NB4 (cell line): Measurements from ENCODE around the gene CPED1.

Experiments used
- DNase-seq: peaks from one replicate; pipeline ENCODE4 v3.0.0; 2010; ENCODE audit warnings: low read depth
- H3K4me3 ChIP-seq: one replicate; pipeline ENCODE4 v1.5.1; 2011; ENCODE audit warnings: mild to moderate bottlenecking, low read depth, low read length, moderate library complexity
- MYC ChIP-seq: IDR thresholded peaks from 2 replicates; pipeline ENCODE4 v1.6.1; 2011; ENCODE audit warnings: low read depth, low read length
- POLR2A ChIP-seq: IDR thresholded peaks from 2 replicates; pipeline ENCODE4 v1.6.1; 2011; ENCODE audit warnings: mild to moderate bottlenecking; ENCODE audit not compliant: insufficient read length; ENCODE audit errors: extremely low read depth
- TF ChIP-seq, protein P1 (sequence below): IDR thresholded peaks from 2 replicates; pipeline ENCODE4 v1.6.1; 2011; ENCODE audit warnings: low read depth, low read length
- TF ChIP-seq, protein P2 (sequence below): IDR thresholded peaks from one replicate; pipeline ENCODE4 v1.5.1; 2012; ENCODE audit warnings: low read depth, low read length

Gene CPED1

DNA sequence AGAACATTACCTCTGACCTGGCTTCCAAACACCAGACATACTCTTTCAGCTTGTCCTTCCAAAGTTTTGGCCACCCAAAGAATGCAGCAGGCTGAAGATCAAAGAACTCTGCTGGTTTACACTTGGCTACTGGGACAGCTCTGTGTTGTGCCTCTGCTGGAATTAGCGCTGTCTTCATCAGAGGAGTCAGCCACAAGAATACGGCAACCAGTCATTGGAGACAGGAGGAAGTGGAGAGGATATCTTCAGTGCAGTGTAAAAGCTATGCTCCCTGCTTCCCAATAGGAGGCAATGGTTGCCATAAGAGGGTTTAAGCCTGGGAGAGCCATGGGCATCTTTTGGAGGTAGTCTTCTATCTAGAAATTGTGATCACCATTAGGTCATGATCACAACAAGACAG, 213.6 kb downstream of the CPED1 start:
- DNase-seq: no peak
- TF ChIP-seq, protein P1, sequence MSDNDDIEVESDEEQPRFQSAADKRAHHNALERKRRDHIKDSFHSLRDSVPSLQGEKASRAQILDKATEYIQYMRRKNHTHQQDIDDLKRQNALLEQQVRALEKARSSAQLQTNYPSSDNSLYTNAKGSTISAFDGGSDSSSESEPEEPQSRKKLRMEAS: no peak
- TF ChIP-seq MYC (no peak), POLR2A (no peak)
- TF ChIP-seq, protein P2, sequence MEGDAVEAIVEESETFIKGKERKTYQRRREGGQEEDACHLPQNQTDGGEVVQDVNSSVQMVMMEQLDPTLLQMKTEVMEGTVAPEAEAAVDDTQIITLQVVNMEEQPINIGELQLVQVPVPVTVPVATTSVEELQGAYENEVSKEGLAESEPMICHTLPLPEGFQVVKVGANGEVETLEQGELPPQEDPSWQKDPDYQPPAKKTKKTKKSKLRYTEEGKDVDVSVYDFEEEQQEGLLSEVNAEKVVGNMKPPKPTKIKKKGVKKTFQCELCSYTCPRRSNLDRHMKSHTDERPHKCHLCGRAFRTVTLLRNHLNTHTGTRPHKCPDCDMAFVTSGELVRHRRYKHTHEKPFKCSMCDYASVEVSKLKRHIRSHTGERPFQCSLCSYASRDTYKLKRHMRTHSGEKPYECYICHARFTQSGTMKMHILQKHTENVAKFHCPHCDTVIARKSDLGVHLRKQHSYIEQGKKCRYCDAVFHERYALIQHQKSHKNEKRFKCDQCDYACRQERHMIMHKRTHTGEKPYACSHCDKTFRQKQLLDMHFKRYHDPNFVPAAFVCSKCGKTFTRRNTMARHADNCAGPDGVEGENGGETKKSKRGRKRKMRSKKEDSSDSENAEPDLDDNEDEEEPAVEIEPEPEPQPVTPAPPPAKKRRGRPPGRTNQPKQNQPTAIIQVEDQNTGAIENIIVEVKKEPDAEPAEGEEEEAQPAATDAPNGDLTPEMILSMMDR: no peak
- no peak overlapping the region for H3K4me3 ChIP-seq

DNA sequence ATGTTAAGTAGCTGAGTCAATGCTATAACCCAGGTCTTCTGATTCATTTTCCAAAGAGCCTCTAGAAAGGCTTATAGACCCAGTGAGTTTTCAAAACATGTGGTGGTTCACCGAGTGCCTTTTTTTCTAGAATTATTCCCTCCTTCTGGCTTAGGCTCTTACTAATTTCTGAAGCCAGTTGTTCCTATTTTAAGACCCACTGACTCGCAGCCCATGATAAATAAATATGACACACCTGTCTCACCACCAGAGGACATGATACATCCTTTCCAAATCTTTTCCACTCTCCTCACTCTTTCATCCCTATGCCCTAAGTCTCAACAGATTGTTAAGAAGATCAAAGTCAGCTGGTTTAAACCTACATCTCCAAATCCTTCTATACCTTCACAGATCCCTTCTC, 214.3 kb downstream of the CPED1 start:
- TF ChIP-seq, protein P2: no peak
- TF ChIP-seq MYC: no peak
- H3K4me3 ChIP-seq: no peak overlapping the region
- no peak for DNase-seq

DNA sequence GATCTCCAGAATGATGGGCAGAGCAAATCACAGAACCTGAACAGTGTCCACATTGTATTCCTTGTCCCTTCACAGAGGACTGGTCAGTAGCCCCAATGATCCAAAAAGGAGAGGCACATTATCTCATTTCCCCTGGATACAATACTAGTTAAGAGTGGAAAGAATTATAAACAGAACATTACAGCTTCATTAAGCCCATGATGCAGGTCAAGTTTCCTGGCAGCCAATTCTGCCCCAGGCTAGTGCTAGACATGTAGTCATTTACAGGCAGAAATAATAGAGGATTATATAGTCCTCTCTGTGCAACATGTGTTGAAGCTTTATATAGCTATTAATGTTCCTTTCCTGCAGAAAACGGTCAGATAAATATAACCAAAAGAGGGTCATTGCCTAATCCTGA, 216.0 kb downstream of the CPED1 start:
- H3K4me3 ChIP-seq: no peak overlapping the region
- DNase-seq: no peak
- TF ChIP-seq MYC: no peak
- TF ChIP-seq POLR2A: no peak
- TF ChIP-seq, protein P1: no peak
- TF ChIP-seq, protein P2: no peak

DNA sequence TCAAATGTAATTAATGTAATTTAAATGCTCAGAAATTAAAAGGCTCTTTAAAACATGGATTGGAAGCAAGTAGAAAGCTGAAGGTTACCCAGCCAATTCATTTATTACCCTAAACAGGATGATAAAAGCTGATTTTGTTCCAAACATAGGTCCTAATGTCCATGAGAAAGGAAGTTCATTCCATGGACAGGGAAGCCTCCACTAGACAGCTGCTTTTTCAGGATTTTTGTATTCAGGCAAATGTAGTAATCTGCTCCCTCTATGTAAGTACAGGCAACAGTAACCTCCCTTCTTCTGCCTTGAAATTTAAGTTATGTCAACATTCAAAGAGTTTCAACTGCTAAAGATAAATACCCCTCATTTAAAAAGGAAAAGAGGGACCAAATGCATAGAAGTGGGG, 217.3 kb downstream of the CPED1 start:
- H3K4me3 ChIP-seq: no peak overlapping the region
- DNase-seq: no peak
- TF ChIP-seq POLR2A: no peak
- TF ChIP-seq, protein P1: no peak
- no peak for TF ChIP-seq MYC
- TF ChIP-seq, protein P2: no peak

DNA sequence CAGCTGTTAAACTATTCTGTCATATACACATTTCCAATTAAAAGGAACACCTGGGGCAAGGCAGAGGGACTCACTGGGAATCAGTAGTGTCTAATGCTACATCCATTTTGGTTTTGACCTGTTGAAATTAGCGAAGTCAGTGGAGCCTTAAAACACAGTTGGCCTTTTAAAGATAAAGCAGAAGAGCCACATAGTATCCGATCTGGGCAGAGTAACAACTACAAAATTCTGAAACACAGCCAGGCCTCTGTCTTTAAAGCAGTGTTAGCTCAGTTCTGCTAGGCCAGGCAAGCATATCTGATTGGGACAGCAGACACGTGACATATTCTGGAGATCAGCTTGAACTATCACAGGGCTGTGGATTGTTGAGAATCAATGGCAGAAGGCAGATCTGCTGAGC, 222.7 kb downstream of the CPED1 start:
- TF ChIP-seq, protein P2: no peak
- no peak for TF ChIP-seq MYC
- TF ChIP-seq POLR2A: no peak
- TF ChIP-seq, protein P1: no peak
- no peak overlapping the region for H3K4me3 ChIP-seq
- no peak for DNase-seq

DNA sequence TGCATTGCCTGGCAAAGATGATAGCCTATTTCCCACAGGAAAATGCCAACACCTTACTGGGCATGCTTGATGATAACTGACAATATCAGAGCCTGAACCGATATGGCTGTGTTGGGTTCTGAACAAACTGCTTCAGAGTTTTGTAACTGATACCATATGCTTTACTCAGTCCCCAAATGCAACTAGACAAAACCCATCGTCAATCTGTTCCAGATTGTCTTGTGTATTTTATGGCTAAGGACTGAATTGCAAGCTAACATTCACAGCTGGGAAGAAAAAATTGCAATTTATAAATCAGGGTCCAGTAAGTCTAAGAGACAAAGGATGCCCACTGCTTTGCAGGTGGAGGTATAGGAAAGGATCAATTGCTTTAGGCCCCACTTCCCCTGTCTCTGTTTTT, 223.5 kb downstream of the CPED1 start:
- no peak for DNase-seq
- H3K4me3 ChIP-seq: no peak overlapping the region
- TF ChIP-seq, protein P1: no peak
- TF ChIP-seq, protein P2: no peak
- no peak for TF ChIP-seq POLR2A
- no peak for TF ChIP-seq MYC
